Calu3 (cell line): ENCODE results near the gene BICD2. TPM values are rescaled to one million over a fixed set of nuclear protein-coding genes. Genes with fewer than 3 reads are reported as not detected.

Experiments
- BruUV-seq: library from RNA; stranded (reverse); fragments of 400-500 nt; replicated peaks from 2 replicates; lab custom pipeline; 2021; lab: Mats Ljungman, UMichigan
- CTCF ChIA-PET: fragments of 300-600 bp; sonication (Branson Sonifier 250); formaldehyde crosslinking; loops from one replicate; lab custom pipeline; 2022; ENCODE audit warnings: antibody characterized with exemption; lab: Charles Lee
- DNase-seq: peaks from one replicate; pipeline ENCODE4 v3.0.0; 2022
- H3K27ac Mint-ChIP-seq: one replicate; pipeline ENCODE4 v1.8.0; 2022; ENCODE audit warnings: mixed read lengths; ENCODE audit not compliant: unreplicated experiment
- H3K27me3 Mint-ChIP-seq: one replicate; pipeline ENCODE4 v1.8.0; 2022; ENCODE audit warnings: mixed read lengths; ENCODE audit not compliant: unreplicated experiment
- H3K36me3 Mint-ChIP-seq: one replicate; pipeline ENCODE4 v1.8.0; 2022; ENCODE audit warnings: mild to moderate bottlenecking, moderate library complexity, mixed read lengths; ENCODE audit not compliant: insufficient read depth, unreplicated experiment
- H3K4me1 Mint-ChIP-seq: one replicate; pipeline ENCODE4 v1.8.0; 2022; ENCODE audit warnings: mild to moderate bottlenecking, low read depth, mixed read lengths; ENCODE audit not compliant: unreplicated experiment
- H3K4me3 Mint-ChIP-seq: one replicate; pipeline ENCODE4 v1.8.0; 2022; ENCODE audit warnings: mild to moderate bottlenecking, low read depth, moderate library complexity, mixed read lengths; ENCODE audit not compliant: unreplicated experiment
- H3K9me3 Mint-ChIP-seq: one replicate; pipeline ENCODE4 v1.8.0; 2022; ENCODE audit warnings: low read depth, mixed read lengths; ENCODE audit not compliant: unreplicated experiment
- intact Hi-C: fragments of 100-400 bp; cut with micrococcal nuclease; formaldehyde crosslinking; loops from one replicate; pipeline ENCODE4 v1.10.0; 2022; ENCODE audit not compliant: unreplicated experiment
- total RNA-seq: library from RNA; stranded (reverse); gene quantifications from 2 replicates; pipeline ENCODE4 v1.2.3, GENCODE V29; 2022
- TF ChIP-seq, protein P1 (sequence below): fragments of 200-600 bp; IDR thresholded peaks from one replicate; pipeline ENCODE4 v1.8.0; 2022; ENCODE audit warnings: antibody characterized with exemption; ENCODE audit not compliant: unreplicated experiment

Gene BICD2
- total RNA-seq, 1 experiment from 2014 or later = 21.9 TPM

DNA sequence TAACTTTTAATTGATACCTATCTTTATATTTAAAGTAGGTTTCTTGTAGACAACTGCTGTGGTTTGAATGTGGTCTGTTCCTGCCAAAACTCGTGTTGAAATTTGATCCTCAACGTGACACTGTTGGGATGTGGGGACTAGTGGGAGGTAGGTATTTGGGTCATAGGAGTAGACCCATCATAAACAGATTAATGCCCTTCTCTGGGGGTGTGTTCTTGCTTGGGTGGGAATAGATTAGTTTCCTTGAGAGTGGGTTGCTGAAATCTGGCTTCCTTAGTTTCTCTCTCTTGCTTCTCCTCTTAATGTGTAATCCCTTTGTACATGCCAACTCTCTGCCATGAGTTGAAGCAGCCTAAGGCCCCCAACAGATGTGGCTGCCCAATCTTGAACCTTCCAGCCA, 60.1 kb downstream of the BICD2 start:
- H3K4me3 Mint-ChIP-seq = no peak overlapping the region
- no peaks in the 10 kb centered on the region for H3K36me3 Mint-ChIP-seq
- TF ChIP-seq, protein P1, sequence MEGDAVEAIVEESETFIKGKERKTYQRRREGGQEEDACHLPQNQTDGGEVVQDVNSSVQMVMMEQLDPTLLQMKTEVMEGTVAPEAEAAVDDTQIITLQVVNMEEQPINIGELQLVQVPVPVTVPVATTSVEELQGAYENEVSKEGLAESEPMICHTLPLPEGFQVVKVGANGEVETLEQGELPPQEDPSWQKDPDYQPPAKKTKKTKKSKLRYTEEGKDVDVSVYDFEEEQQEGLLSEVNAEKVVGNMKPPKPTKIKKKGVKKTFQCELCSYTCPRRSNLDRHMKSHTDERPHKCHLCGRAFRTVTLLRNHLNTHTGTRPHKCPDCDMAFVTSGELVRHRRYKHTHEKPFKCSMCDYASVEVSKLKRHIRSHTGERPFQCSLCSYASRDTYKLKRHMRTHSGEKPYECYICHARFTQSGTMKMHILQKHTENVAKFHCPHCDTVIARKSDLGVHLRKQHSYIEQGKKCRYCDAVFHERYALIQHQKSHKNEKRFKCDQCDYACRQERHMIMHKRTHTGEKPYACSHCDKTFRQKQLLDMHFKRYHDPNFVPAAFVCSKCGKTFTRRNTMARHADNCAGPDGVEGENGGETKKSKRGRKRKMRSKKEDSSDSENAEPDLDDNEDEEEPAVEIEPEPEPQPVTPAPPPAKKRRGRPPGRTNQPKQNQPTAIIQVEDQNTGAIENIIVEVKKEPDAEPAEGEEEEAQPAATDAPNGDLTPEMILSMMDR = no peak
- H3K4me1 Mint-ChIP-seq = peaks cover 19% of the 10 kb centered on the region
- intact Hi-C loops = no loop called here
- BruUV-seq = no TSS peak
- CTCF ChIA-PET = no interaction called here
- H3K27ac Mint-ChIP-seq = no peak overlapping the region
- no peaks in the 10 kb centered on the region for H3K9me3 Mint-ChIP-seq
- H3K27me3 Mint-ChIP-seq = no peaks in the 10 kb centered on the region
- no peak for DNase-seq

DNA sequence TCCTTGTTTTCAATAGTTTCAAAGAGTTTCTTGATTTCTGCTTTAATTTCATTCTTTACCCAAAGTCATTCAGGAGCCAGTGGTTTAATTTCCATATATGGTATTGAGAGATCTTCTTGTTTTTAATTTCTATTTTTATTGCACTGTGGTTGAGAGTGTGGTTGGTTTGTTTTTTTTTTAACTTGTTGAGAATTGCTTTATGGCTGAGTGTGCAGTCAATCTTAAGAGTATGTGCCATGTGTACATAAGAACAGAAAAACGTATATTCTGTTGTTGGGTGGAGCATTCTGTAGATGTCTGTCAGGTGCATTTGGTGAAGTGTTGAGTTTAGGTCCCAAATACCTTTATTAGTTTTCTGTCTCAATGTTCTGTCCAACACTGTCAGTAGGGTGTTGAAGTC, 68.0 kb downstream of the BICD2 start:
- TF ChIP-seq, protein P1 = no peak

GRCh38 chr9:92686954-92687353, 77.7 kb downstream of the BICD2 start:
- DNase-seq = no peak
- no peaks in the 10 kb centered on the region for H3K36me3 Mint-ChIP-seq
- CTCF ChIA-PET = no interaction called here
- BruUV-seq = no TSS peak
- H3K27ac Mint-ChIP-seq = no peak overlapping the region
- no peak overlapping the region for H3K4me3 Mint-ChIP-seq
- H3K27me3 Mint-ChIP-seq = no peaks in the 10 kb centered on the region
- intact Hi-C loops = no loop called here
- TF ChIP-seq, protein P1 = no peak
- peaks cover 7% of the 10 kb centered on the region for H3K9me3 Mint-ChIP-seq
- no peaks in the 10 kb centered on the region for H3K4me1 Mint-ChIP-seq

More for the DNA sequence above, 68.0 kb downstream of the BICD2 start:
- H3K36me3 Mint-ChIP-seq = no peaks in the 10 kb centered on the region
- no peaks in the 10 kb centered on the region for H3K4me1 Mint-ChIP-seq
- CTCF ChIA-PET = no interaction called here
- intact Hi-C loops = no loop called here
- H3K4me3 Mint-ChIP-seq = no peak overlapping the region
- peaks cover 10% of the 10 kb centered on the region for H3K9me3 Mint-ChIP-seq
- no peak overlapping the region for H3K27ac Mint-ChIP-seq
- BruUV-seq = no TSS peak
- H3K27me3 Mint-ChIP-seq = no peaks in the 10 kb centered on the region
- no peak for DNase-seq

DNA sequence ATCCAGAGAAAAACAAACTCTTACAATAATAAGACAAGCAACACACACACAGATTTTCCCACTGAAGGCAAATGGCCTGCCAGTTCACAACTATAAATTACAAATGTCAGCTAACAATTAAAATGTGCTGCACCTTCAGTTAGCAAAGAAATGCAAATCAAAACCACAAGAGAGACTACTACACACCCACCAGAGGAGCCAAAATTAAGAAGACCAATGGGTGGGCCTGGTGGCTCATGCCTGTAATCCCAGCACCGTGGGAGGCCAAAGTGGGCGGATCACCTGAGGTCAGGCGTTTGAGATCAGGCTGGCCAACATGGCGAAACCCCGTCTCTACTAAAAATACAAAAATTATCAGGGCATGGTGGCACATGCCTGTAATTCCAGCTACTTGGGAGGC, 79.6 kb downstream of the BICD2 start:
- CTCF ChIA-PET = no interaction called here
- H3K27ac Mint-ChIP-seq = no peak overlapping the region
- intact Hi-C loops = no loop called here
- peaks cover 1% of the 10 kb centered on the region for H3K9me3 Mint-ChIP-seq
- H3K4me3 Mint-ChIP-seq = no peak overlapping the region
- no peaks in the 10 kb centered on the region for H3K27me3 Mint-ChIP-seq
- TF ChIP-seq, protein P1 = no peak
- no peak for DNase-seq
- H3K36me3 Mint-ChIP-seq = no peaks in the 10 kb centered on the region
- no peaks in the 10 kb centered on the region for H3K4me1 Mint-ChIP-seq
- no TSS peak for BruUV-seq
